HG03095 (cell line): ENCODE results near the gene RNF181.
A peak's percentile ranks its signal among the peaks of the same experiment; 100 is the strongest.
"Not testable (repeated sequence)": the region's sequence is repeated elsewhere in the genome, so short reads cannot be mapped to it uniquely, and the experiment has no call there.

Experiments
- ATAC-seq: cut with Tn5 transposase; IDR thresholded peaks from one replicate; pipeline ENCODE4 v1.9.1; 2021; ENCODE audit warnings: moderate library complexity; ENCODE audit not compliant: unreplicated experiment

Gene RNF181

DNA sequence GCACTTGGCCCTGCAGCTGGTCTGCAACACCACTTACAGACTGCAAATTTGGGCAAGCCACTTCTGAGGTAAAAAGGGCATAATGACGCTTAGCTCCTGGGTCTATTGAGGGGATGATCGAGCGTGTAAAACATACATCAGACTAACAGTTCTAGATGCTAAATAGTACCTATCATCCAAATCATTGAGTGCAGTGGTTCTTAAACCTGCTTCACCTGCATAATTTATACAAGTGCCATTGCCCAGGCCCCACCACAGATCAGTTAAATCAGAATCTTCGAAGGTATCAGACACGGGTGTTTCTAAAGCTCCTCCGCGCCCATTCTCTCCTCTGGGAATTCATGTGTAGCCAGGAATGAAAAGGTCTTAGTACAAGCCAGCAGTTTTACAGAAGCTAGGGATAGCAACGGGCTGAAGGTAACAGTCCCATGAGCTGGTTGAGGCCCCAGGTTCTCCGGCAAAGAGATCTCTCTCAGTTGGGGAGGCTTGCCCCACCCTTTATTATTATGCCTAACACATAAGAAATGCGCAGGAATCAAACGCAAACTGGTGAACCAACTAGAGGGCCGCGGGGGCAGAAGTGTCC, 737 bp upstream of the RNF181 start:
- no peak for ATAC-seq

GRCh38 chr2:85596026-85596333, 435 bp downstream of the RNF181 start:
- ATAC-seq, result no peak

DNA sequence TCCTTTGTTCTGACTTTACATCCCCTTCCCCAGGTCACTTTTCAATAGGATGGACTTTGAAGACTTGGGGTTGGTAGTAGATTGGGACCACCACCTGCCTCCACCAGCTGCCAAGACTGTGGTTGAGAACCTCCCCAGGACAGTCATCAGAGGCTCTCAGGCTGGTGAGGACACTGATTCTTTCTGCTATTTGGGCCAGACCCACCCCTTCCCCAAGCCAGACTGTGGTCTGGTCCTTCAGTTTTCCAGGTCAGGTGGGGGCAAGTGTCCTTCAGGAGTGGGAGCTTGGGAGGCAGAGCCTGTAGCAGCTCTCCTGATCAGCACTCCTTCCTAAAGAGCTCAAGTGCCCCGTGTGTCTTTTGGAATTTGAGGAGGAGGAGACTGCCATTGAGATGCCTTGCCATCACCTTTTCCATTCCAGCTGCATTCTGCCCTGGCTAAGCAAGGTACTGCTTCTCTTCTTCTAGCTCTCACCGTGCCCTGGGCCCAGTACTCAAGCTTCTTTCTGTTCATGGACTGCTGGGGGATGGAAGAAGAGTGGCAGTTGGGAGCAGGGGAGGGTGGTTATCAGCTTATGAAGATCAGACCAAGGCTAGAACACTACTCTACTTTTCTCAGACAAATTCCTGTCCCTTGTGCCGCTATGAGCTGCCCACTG, 1.1 kb downstream of the RNF181 start:
- no peak for ATAC-seq

- no peak for ATAC-seq
These were observed 1.7 kb downstream of the RNF181 start for GRCh38 chr2:85597241-85597640.

DNA sequence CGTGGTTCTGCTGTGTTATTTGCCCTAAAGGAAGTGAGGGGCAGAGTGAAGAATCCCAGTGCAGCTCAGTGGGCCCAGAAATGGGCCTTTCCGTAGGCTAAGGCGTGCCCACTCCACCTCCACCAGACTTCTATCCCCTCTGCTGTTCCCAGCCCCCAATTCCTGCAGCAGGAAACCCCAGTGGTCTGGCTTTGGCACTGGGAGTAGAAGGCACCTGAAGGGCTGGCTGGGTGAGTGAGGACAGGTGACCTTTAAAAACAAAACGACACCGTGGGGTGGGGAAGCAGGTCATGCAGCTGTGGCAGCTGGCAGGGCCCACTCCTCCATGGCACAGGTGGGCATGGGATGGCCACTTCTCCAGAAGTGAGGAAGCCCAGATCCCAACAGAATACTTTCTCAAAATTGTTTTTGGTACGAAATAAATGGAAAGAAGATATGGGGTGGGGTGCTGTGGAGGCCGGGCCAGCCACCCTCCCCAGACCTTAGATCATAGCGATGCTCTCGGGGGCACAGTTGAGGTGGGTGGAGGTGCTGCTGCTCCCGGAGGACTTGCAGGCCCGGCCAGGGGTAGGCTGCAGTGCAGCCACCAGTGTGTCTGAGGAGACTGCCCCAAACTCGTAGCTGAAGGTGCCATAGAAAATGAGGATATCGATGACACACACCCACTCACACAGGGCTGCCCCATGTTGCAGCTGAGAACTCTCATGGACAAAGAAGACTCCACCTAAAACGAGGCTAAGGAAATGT, 3.2 kb downstream of the RNF181 start:
- no peak for ATAC-seq

GRCh38 chr2:85599468-85600234, 4.1 kb downstream of the RNF181 start:
- ATAC-seq, result no peak

- ATAC-seq, result no peak
These were observed 4.7 kb downstream of the RNF181 start for GRCh38 chr2:85600235-85600575.

DNA sequence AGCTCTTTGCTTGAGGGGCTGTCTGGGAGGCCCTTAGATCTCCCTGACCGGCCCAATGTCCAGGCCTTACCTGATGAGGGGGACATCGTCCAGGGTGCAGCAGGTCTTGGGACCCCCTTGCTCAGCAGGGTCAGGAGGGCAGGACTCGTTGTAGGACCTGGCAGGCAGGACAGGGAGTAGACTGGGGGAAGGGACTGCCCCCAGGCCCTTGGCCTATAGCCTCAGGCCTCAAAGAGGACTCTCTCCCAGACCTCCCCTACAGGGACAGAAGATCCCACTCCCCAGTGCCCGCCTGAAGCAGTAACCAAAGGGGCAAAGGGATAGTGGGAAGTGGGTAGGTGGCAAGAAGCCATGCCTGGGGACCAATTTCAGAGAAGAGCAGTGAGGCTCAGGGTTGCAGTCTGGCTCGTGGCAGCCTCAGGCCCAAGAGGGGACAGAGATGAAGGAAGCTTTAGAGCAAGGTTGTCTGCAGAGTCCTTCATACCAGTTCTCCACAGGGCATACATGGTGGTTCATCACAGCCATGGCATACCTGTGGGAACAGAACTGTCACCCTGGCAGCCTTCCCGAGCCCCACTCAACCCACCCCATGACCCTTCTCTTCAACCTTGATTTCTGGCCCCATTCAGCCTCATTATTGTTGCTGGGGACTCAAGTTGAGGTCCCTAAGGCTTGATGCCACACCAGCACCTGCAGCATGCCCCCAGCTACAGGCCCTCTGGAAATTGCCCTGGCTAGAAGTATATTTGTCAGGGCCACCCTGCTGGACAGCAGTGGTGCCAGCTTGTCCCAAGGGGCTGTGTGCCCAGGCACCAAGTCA, 5.6 kb downstream of the RNF181 start:
- ATAC-seq, result no peak

DNA sequence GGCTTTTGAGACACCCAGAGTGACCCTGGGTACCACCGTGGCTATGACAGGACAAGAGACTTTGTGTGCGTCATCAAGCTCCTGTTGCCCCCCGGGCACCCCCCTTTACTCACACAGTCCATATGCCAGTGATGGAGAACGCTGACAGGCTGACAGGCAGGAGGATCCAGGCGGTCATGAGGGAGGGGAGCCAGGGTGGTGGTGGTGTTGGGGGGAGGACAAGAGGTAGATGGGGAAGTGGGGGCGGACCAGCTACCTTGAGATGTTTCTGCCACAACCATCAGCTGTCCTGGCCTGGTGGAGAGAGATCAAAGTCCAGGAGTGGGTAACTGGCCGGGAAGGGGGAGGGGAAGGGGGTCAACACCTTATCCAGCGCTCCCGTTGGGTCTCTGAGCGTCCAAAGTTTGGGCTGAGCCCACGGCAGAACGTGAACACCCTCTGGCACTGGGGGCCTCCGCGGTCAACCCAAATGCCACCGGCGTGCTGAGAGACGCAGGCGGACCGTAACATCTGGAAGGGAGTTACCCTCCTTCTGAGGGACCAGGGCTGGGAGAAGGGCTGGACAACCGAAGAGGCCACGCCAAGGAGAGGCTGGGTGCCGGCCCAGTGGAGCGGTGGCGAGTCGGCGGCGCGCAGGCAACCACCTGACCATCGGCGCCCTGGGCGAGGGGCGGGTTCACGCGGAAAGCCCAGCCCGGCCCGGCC, 6.4 kb downstream of the RNF181 start:
- ATAC-seq, result peak; percentile 32

- ATAC-seq, result peak; percentile 95
These were observed 7.1 kb downstream of the RNF181 start, which contains the start of gene TMEM150A for GRCh38 chr2:85602476-85603234. TMEM150A (minus strand) TSS chr2:85602698; CDS start chr2:85601948, 750 bp downstream.

GRCh38 chr2:85604133-85604444, 8.5 kb downstream of the RNF181 start:
- ATAC-seq, result not testable (repeated sequence)

- ATAC-seq, result no peak
These were observed 9.2 kb downstream of the RNF181 start for GRCh38 chr2:85604568-85605339.

GRCh38 chr2:85605406-85606115, 10.0 kb downstream of the RNF181 start:
- ATAC-seq, result no peak

- ATAC-seq, result no peak
These were observed 10.5 kb downstream of the RNF181 start for GRCh38 chr2:85606116-85606455.

DNA sequence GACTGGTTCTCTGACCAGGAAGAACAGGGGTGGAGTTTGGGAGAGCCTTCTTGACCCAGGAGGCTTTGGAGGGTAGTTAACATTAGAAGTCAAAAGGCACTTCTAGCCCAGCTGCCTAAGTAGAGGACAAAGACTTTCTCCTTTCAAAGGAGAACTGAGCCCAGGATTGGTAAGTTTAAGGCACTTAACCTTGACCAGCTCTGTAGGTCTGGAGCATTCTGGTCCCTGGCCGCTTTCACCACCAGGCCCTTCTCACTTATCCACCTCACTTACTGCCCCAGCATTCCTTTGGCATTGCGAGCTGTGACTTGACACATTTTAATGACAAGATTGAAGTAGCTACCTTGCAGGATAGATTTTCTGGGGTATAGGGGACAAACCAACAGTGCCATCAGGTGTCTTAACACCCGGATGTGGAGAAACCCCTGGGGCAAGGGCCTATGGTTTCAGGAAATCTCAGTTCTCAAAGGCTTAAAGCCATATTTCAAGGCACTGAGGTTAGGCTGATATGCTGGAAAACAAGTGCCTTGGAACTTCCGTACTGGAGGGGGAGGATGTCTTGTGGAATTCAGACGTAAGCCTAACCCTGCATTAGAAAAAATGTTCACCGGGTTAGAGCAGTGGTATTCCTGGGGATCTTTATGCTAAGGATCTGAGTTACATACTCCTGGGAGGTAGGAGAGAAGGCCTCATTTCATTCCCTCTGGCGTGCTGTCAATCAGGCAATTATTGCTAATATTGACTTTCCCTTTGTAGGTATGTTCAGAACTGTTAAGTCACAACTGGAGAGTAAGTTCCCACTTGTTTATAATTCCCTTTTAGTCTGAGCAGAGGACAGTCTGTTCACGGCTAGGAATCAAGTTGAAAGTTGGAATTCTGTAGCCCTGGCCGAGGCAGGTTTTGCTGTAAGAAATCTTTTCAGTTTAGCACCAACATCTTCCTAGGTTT, 12.0 kb downstream of the RNF181 start:
- ATAC-seq, result no peak

GRCh38 chr2:85611217-85611704, 15.7 kb downstream of the RNF181 start:
- no peak for ATAC-seq
